Stomach (tissue), 4 donors: ENCODE data around the gene MKRN3.

Experiments
- CTCF ChIP-seq, 7 experiments: fragments of 450-650 bp in 4 of 7; fragments of 200-600 bp in 3 of 7; sonication (generic) in 3 of 7; IDR thresholded peaks; one replicate each; pipeline ENCODE4 v1.5.1; 2016 to 2019; ENCODE audit warnings: antibody characterized with exemption in 7 of 7, control low read depth in 2 of 7, mild to moderate bottlenecking in 1 of 7
- POLR2A ChIP-seq, 4 donors: fragments of 450-650 bp; IDR thresholded peaks; one replicate each; pipeline ENCODE4 v1.6.1; 2016; ENCODE audit warnings: antibody characterized with exemption in 4 of 4, control low read depth in 2 of 4, mild to moderate bottlenecking in 1 of 4, moderate library complexity in 1 of 4
- POLR2AphosphoS5 ChIP-seq, 3 donors: sonication (generic); formaldehyde crosslinking; IDR thresholded peaks; one replicate each; pipeline ENCODE4 v1.6.1; 2016; ENCODE audit warnings: antibody characterized with exemption in 3 of 3

GRCh38 chr15:23539892-23540291 lies 25.6 kb upstream of the MKRN3 start:
- TF ChIP-seq CTCF (IDR thresholded peaks at IDR 0.05), result no peak
- no peak for TF ChIP-seq POLR2A (IDR thresholded peaks at IDR 0.05)
- no peak for TF ChIP-seq POLR2AphosphoS5 (IDR thresholded peaks at IDR 0.05)
